Activated T-helper 2 cell treated with anti-CD3 and anti-CD28 coated beads, Interferon-gamma antibody, Interleukin-2, Interleukin-4, amounts not matched to agents 10 μg/mL and 5 μg/mL and 100 μg/mL, durations not matched to agents 14 hours and 24 hours and 36 hours (primary cell): ENCODE data around the gene TMCO4. TPM values are rescaled to one million over a fixed set of nuclear protein-coding genes. Genes with fewer than 3 reads are reported as not detected.
"Not testable (repeated sequence)": the region's sequence is repeated elsewhere in the genome, so short reads cannot be mapped to it uniquely, and the experiment has no call there.

Experiments
- DNase-seq: peaks from one replicate; pipeline ENCODE4 v3.0.0; 2021; ENCODE audit warnings: low spot score
- H3K27ac Mint-ChIP-seq: one replicate; pipeline ENCODE4 v1.8.0; 2021; ENCODE audit warnings: mixed read lengths
- H3K27me3 Mint-ChIP-seq: one replicate; pipeline ENCODE4 v1.8.0; 2021; ENCODE audit warnings: low read depth, mixed read lengths
- H3K36me3 Mint-ChIP-seq: one replicate; pipeline ENCODE4 v1.8.0; 2021; ENCODE audit warnings: low read depth, mixed read lengths
- H3K4me1 Mint-ChIP-seq: one replicate; pipeline ENCODE4 v1.8.0; 2021; ENCODE audit warnings: low read depth, mixed read lengths
- H3K4me3 Mint-ChIP-seq: one replicate; pipeline ENCODE4 v1.8.0; 2021; ENCODE audit warnings: low read depth, mild to moderate bottlenecking, moderate library complexity, mixed read lengths
- H3K9me3 Mint-ChIP-seq: one replicate; pipeline ENCODE4 v1.8.0; 2021; ENCODE audit warnings: mixed read lengths
- intact Hi-C: fragments of 100-400 bp; cut with micrococcal nuclease; formaldehyde crosslinking; loops from one replicate; pipeline ENCODE4 v1.15.1; 2023
- total RNA-seq: library from RNA; stranded (reverse); gene quantifications from 2 replicates; pipeline ENCODE4 v1.2.3, GENCODE V29; 2022

TMCO4 gene
- total RNA-seq, 1 donor from 2014 or later = 12.9 TPM

DNA sequence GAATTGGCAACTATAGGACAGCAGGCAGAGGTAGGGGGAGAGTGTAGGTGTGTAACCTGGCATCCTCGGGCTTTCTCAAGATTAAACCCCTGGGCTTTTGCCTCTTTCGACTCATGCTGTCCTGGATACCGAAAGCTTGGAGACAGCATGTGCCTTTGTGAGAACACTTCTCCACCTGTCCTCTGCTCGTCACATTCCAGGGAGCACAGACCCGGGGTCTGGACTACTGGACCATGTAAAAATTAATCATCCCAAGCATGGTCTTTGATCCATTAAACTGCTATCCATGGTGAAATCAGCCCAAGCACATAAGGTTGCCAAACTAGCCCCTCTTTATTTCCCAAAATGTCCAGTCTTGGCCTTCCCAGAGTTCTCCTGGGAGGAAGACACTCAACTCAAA, 24.3 kb upstream of the TMCO4 start:
- H3K27ac Mint-ChIP-seq = no peak overlapping the region
- H3K9me3 Mint-ChIP-seq = peaks cover 4% of the 10 kb centered on the region
- intact Hi-C loops = no loop called here
- H3K27me3 Mint-ChIP-seq = peaks cover 11% of the 10 kb centered on the region
- peaks cover 5% of the 10 kb centered on the region for H3K4me1 Mint-ChIP-seq
- no peaks in the 10 kb centered on the region for H3K36me3 Mint-ChIP-seq
- no peak overlapping the region for H3K4me3 Mint-ChIP-seq
- DNase-seq = no peak

GRCh38 chr1:19819701-19820100, 20.0 kb upstream of the TMCO4 start:
- H3K4me1 Mint-ChIP-seq = peaks cover 4% of the 10 kb centered on the region
- peaks cover 6% of the 10 kb centered on the region for H3K27me3 Mint-ChIP-seq
- H3K4me3 Mint-ChIP-seq = no peak overlapping the region

GRCh38 chr1:19818324-19818723, 18.6 kb upstream of the TMCO4 start:
- H3K36me3 Mint-ChIP-seq = no peaks in the 10 kb centered on the region
- intact Hi-C loops = loop anchor here (10.0 kb wide), 1 partner anchor 154 kb away; the partner anchor contains the start of gene HTR6

More at GRCh38 chr1:19819701-19820100, 20.0 kb upstream of the TMCO4 start:
- H3K27ac Mint-ChIP-seq = no peak overlapping the region
- DNase-seq = no peak
- intact Hi-C loops = loop anchor here (10.0 kb wide), 1 partner anchor 155 kb away; the partner anchor contains the start of gene HTR6
- H3K36me3 Mint-ChIP-seq = no peaks in the 10 kb centered on the region
- no peaks in the 10 kb centered on the region for H3K9me3 Mint-ChIP-seq

GRCh38 chr1:19817160-19817559, 17.4 kb upstream of the TMCO4 start:
- no peaks in the 10 kb centered on the region for H3K4me1 Mint-ChIP-seq
- DNase-seq = no peak
- no peaks in the 10 kb centered on the region for H3K36me3 Mint-ChIP-seq
- peaks cover 7% of the 10 kb centered on the region for H3K27me3 Mint-ChIP-seq
- intact Hi-C loops = loop anchor here (10.0 kb wide), 1 partner anchor 152 kb away; the partner anchor contains the start of gene HTR6
- H3K27ac Mint-ChIP-seq = no peak overlapping the region
- no peak overlapping the region for H3K4me3 Mint-ChIP-seq
- no peaks in the 10 kb centered on the region for H3K9me3 Mint-ChIP-seq

More at GRCh38 chr1:19818324-19818723, 18.6 kb upstream of the TMCO4 start:
- H3K4me3 Mint-ChIP-seq = no peak overlapping the region
- no peaks in the 10 kb centered on the region for H3K4me1 Mint-ChIP-seq
- DNase-seq = no peak
- H3K27ac Mint-ChIP-seq = no peak overlapping the region
- H3K27me3 Mint-ChIP-seq = peaks cover 6% of the 10 kb centered on the region
- H3K9me3 Mint-ChIP-seq = no peaks in the 10 kb centered on the region

DNA sequence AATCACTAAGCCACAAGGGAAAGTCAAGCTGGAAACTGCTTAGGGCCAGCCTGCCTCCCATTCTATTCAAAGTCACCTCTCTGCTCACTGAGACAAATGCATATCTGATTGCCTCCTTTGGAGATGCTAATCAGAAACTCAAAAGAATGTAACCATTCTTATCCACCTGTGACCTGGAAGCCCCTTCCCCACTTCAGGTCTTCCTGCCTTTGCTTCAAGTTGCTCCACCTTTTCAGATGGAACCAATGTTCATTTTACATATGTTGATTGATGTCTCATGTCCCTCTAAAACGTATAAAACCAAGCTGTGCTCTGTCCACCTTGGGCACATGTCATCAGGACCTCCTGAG, 17.0 kb upstream of the TMCO4 start:
- H3K4me1 Mint-ChIP-seq, H3K36me3 Mint-ChIP-seq, DNase-seq, H3K4me3 Mint-ChIP-seq, H3K27ac Mint-ChIP-seq, H3K9me3 Mint-ChIP-seq, H3K27me3 Mint-ChIP-seq: not testable (repeated sequence)
- intact Hi-C loops = loop anchor here (10.0 kb wide), 1 partner anchor 152 kb away; the partner anchor contains the start of gene HTR6

DNA sequence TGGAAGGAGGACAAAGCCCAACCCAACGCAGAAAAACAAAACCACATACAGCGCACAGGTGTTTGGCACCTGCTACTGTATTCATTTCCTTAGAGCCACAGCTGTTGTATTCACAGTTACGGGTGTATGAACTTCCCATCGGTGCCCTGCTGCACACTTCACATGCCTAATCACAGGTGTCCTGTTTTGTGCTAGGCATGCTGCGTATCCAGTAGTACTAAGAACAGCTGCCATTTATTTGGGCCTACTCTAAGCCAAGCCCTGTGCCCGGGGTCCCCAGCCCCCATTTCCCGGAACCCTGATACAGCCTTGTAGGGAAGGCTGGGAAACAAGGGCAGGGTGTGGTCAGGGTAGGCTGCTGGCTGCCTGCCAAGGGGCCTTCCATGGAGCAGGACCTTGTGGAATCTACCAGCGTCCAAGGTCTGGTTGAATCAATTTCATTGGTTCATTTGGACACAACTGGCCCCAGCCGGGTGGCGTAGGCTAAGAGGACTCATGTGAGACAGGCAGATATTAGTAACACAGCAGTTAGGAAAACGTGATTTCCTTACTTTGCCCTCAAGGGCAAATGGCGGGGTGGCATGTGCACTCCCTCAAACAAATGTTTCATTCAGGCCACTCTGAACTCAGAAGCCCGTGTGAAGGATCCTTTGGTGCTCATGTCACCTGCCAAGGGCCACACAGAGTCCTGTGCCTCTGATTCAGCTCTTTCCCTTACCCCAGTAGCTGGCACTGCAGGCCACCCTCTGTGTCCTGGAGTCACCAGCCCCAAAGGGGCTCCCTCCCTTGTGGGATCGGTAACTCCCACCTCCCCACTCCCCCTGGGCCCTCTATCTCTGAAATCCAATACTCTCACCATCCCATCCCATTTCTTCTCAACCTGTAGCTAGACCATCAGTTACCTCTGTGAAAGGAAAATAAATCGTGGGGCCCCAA, 16.4 kb upstream of the TMCO4 start:
- intact Hi-C loops = loop anchor here (10.0 kb wide), 1 partner anchor 151 kb away; the partner anchor contains the start of gene HTR6
- H3K9me3 Mint-ChIP-seq = no peaks in the 10 kb centered on the region
- peaks cover 3% of the 10 kb centered on the region for H3K27me3 Mint-ChIP-seq
- no peak for DNase-seq
- H3K4me3 Mint-ChIP-seq = no peak overlapping the region
- H3K4me1 Mint-ChIP-seq = no peaks in the 10 kb centered on the region
- no peak overlapping the region for H3K27ac Mint-ChIP-seq
- no peaks in the 10 kb centered on the region for H3K36me3 Mint-ChIP-seq

GRCh38 chr1:19814681-19815503, 15.2 kb upstream of the TMCO4 start, which contains the start of gene RNF186:
TSS of gene RNF186 (minus strand) at chr1:19815283. CDS start at chr1:19815101, 182 bp downstream.
- H3K27ac Mint-ChIP-seq = no peak within 1 kb of the TSS
- DNase-seq = no peak
- no peaks in the 10 kb centered on the region for H3K36me3 Mint-ChIP-seq
- H3K27me3 Mint-ChIP-seq = peaks cover 4% of the 10 kb centered on the region
- no peak within 1 kb of the TSS for H3K4me3 Mint-ChIP-seq
- no peaks in the 10 kb centered on the region for H3K9me3 Mint-ChIP-seq
- no peaks in the 10 kb centered on the region for H3K4me1 Mint-ChIP-seq
- intact Hi-C loops = loop anchor here (5.0 to 10.0 kb wide), 2 partner anchors 98 to 150 kb away; partner anchors contain the start of gene HTR6

DNA sequence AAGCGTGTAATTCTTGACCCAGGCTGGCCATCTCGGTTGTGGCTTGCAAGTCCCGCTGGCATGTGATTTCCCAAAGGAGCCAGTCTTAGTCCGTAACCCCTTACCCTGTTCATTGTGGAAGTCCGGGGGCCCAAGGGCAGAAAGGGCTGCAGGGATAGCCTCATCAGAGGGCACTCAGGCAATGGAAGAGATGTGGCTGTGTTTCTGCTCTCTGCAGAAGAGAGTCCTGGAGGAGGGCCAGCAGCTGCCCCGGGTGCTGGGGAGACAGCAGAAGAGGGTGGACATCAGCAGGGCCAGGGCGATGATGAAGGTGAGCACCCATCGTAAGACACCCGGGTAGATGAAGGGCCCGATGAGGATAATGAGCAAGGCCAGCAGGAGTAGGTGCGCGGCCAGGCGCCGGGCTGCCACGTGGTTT, 14.5 kb upstream of the TMCO4 start:
- no peaks in the 10 kb centered on the region for H3K4me1 Mint-ChIP-seq
- H3K4me3 Mint-ChIP-seq = no peak overlapping the region
- H3K27me3 Mint-ChIP-seq = peaks cover 4% of the 10 kb centered on the region
- no peaks in the 10 kb centered on the region for H3K9me3 Mint-ChIP-seq
- H3K27ac Mint-ChIP-seq = no peak overlapping the region
- DNase-seq = no peak
- no peaks in the 10 kb centered on the region for H3K36me3 Mint-ChIP-seq
- intact Hi-C loops = loop anchor here (5.0 to 10.0 kb wide), 2 partner anchors 97 to 149 kb away; partner anchors contain the start of gene HTR6

GRCh38 chr1:19813643-19813960, 13.9 kb upstream of the TMCO4 start:
- H3K9me3 Mint-ChIP-seq = no peaks in the 10 kb centered on the region
- intact Hi-C loops = loop anchor here (5.0 to 10.0 kb wide), 2 partner anchors 96 to 149 kb away; partner anchors contain the start of gene HTR6
- peaks cover 3% of the 10 kb centered on the region for H3K27me3 Mint-ChIP-seq
- no peak for DNase-seq
- H3K4me1 Mint-ChIP-seq = no peaks in the 10 kb centered on the region
- no peaks in the 10 kb centered on the region for H3K36me3 Mint-ChIP-seq
- no peak overlapping the region for H3K27ac Mint-ChIP-seq
- no peak overlapping the region for H3K4me3 Mint-ChIP-seq

DNA sequence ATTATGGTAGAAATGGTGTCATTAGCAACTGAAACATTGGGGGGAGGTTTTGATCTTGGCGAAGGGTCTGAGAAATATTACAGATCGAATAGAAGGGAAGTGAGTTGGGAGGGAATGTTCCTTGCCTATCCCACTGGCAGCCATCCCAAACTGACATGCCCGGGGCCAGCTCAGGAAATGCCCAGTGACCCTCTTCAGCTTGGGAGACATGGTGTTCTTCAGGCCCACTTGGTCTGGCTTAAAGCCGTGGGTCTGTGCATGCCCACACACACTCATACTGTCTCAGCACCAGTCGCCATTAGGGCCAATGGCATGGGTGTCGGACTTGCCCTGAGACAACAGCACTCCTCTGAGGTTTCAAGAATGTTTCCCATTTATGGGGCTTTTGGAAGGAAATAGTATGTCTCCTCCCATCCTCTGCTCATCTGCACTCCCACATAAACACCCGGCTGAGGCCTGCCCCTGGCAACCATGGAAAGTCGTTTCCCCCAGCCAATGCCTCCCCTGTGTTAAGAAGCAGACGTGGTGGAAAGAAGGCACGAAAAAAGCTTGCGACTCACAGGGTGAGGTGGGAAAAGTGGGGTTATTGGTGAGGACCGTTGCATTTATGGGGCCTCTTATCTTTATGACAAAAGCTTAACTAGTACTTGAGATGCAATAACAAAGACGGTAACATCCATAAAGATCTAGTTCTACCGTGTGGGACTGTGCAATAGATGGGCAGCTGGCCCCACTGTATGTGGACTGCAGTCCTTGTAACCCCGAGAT, 13.3 kb upstream of the TMCO4 start:
- no peak overlapping the region for H3K27ac Mint-ChIP-seq
- no peak for DNase-seq
- H3K4me1 Mint-ChIP-seq = no peaks in the 10 kb centered on the region
- no peaks in the 10 kb centered on the region for H3K9me3 Mint-ChIP-seq
- peaks cover 3% of the 10 kb centered on the region for H3K27me3 Mint-ChIP-seq
- intact Hi-C loops = loop anchor here (5.0 to 10.0 kb wide), 2 partner anchors 96 to 148 kb away; partner anchors contain the start of gene HTR6
- no peaks in the 10 kb centered on the region for H3K36me3 Mint-ChIP-seq
- H3K4me3 Mint-ChIP-seq = no peak overlapping the region

DNA sequence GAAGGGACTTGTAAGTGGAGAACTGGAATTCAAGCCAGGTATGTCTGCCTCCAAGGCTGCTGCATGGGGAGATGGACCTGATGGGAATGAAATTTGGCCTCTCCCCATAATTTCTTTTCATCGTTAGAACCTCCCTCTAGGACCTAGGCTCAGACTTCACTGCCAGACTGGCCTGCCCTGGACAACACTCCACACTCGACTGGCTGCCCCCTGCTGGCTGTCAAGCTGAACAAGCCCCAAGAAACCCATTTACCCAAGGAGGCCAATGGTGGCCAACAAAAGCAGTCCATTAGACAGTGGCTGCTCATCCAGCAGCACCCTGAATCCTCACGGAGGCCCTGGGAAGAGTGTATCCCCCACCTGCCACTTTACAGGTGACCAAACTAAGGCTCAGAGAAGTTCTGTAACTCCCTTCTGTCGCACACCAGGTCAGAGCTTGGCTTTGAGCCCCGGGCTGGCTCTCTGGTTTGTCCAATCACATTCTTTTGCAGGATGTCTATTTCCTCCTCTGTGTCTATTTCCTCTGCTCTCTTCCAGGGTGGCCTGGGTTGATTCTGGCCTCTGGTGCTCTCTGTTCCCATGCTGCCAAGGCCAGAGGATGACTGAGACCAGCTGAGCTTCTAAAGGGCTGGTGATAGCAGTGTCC, 11.6 kb upstream of the TMCO4 start:
- Mint-ChIP-seq H3K27ac (no peak overlapping the region), H3K27me3 (peaks cover 3% of the 10 kb centered on the region), H3K4me3 (no peak overlapping the region), H3K9me3 (no peaks in the 10 kb centered on the region), H3K36me3 (no peaks in the 10 kb centered on the region), H3K4me1 (no peaks in the 10 kb centered on the region)
- intact Hi-C loops = loop anchor here (1.0 to 10.0 kb wide), 3 partner anchors 49 to 147 kb away; partner anchors contain the start of gene HTR6
- peak; percentile 17 for DNase-seq
